Small intestine (tissue), 7 donors: ENCODE data around the gene RAPGEF1. TPM values are rescaled to one million over a fixed set of nuclear protein-coding genes. Genes with fewer than 3 reads are reported as not detected.
A peak's percentile ranks its signal among the peaks of the same experiment; 100 is the strongest.

Experiments used
- DNase-seq, 2 donors: peaks; one replicate each; pipeline versions ENCODE4 v3.0.0 to v3.0.0-alpha.2; 2013
- FAIRE-seq: peaks from 2 replicates; lab custom pipeline; 2012; peaks lifted over from hg19 to GRCh38; lab: Jason Lieb, UNC
- H3K27ac ChIP-seq, 3 donors: one replicate each; pipeline ENCODE4 v1.5.1; 2013; ENCODE audit warnings: low read length in 2 of 3, mild to moderate bottlenecking in 2 of 3, control low read depth in 1 of 3, inconsistent platforms in 1 of 3, low read depth in 1 of 3, moderate library complexity in 1 of 3
- H3K27me3 ChIP-seq, 3 donors: one replicate each; pipeline ENCODE4 v1.6.1; 2013; ENCODE audit warnings: low read length in 3 of 3, inconsistent platforms in 1 of 3; ENCODE audit not compliant: control insufficient read depth in 3 of 3, insufficient read depth in 3 of 3
- H3K36me3 ChIP-seq, 3 donors: one replicate each; pipeline ENCODE4 v1.6.1; 2013; ENCODE audit warnings: low read length in 3 of 3, inconsistent platforms in 1 of 3, low read depth in 1 of 3, mild to moderate bottlenecking in 1 of 3, moderate library complexity in 1 of 3; ENCODE audit not compliant: control insufficient read depth in 3 of 3, insufficient read depth in 2 of 3
- H3K4me1 ChIP-seq, 3 donors: one replicate each; pipeline ENCODE4 v1.6.1; 2013; ENCODE audit warnings: low read length in 2 of 3, inconsistent platforms in 1 of 3, low read depth in 1 of 3, mild to moderate bottlenecking in 1 of 3, moderate library complexity in 1 of 3; ENCODE audit not compliant: control insufficient read depth in 3 of 3, insufficient read depth in 2 of 3
- H3K4me3 ChIP-seq, 3 donors: one replicate each; pipeline ENCODE4 v1.5.1; 2013; ENCODE audit warnings: low read length in 3 of 3, control low read depth in 1 of 3, inconsistent platforms in 1 of 3, low read depth in 1 of 3, mild to moderate bottlenecking in 1 of 3, moderate library complexity in 1 of 3
- H3K9me3 ChIP-seq, 2 donors: one replicate each; pipeline ENCODE4 v1.6.1; 2013; ENCODE audit warnings: low read depth in 1 of 2, low read length in 1 of 2; ENCODE audit not compliant: control insufficient read depth in 2 of 2, insufficient read depth in 1 of 2
- WGBS, 3 donors: extraction: QIAGEN DNeasy Blood & Tissue Kit; methylation state at CpG; one replicate each; pipeline ENCODE4 v1.1.7; 2013; 5-methylcytosine and 5-hydroxymethylcytosine counted together
- polyA plus RNA-seq, 4 donors: library from polyadenylated mRNA; stranded (reverse) in 3 of 4; unstranded in 1 of 4; fragments of 200-250 nt in 3 of 4; fragments of 120-200 nt in 1 of 4; gene quantifications; one replicate each; pipeline versions ENCODE4 v1.2.1 to v1.2.3, GENCODE V29; 2013
- donor health status: healthy with polysubstance abuse.
- donor health status: control.
- donor health status: control.
- donor health status: Bipolar disorder and iron deficiency.
- donor health status: healthy.

Gene RAPGEF1
- polyA plus RNA-seq, 4 donors, result 15.4 to 43.4 (median 21.2) TPM

GRCh38 chr9:131614340-131614915, 125.4 kb downstream of the RAPGEF1 start:
- Histone ChIP-seq H3K9me3 (no peaks in the 10 kb centered on the region), H3K4me3 (no peak overlapping the region), H3K36me3 (peaks cover 4 to 76% (median 14%) of the 10 kb centered on the region in 3 donors), H3K4me1 (peaks cover 0 to 8% (median 0%) of the 10 kb centered on the region in 3 donors), H3K27ac (no peak overlapping the region), H3K27me3 (no peaks in the 10 kb centered on the region)
- WGBS, 3 donors, result 86 to 97% (median 95%) methylated on average over 8 of the region's 8 CpGs
- FAIRE-seq, result no peak
- DNase-seq, result no peak

GRCh38 chr9:131613921-131614320, 126.0 kb downstream of the RAPGEF1 start:
- peaks cover 4 to 76% (median 14%) of the 10 kb centered on the region in 3 donors for H3K36me3 ChIP-seq
- peaks cover 0 to 13% (median 0%) of the 10 kb centered on the region in 3 donors for H3K4me1 ChIP-seq
- H3K27ac ChIP-seq, result no peak overlapping the region
- DNase-seq, result no peak
- H3K4me3 ChIP-seq, result no peak overlapping the region
- H3K27me3 ChIP-seq, result no peaks in the 10 kb centered on the region
- FAIRE-seq, result no peak
- H3K9me3 ChIP-seq, result no peaks in the 10 kb centered on the region
- WGBS, 3 donors, result 98 to 100% (median 98%) methylated on average over 8 of the region's 8 CpGs

GRCh38 chr9:131612851-131613250, 127.0 kb downstream of the RAPGEF1 start:
- Histone ChIP-seq H3K36me3 (peaks cover 4 to 76% (median 15%) of the 10 kb centered on the region in 3 donors), H3K9me3 (no peaks in the 10 kb centered on the region), H3K27me3 (no peaks in the 10 kb centered on the region), H3K27ac (no peak overlapping the region), H3K4me1 (peaks cover 0 to 19% (median 0%) of the 10 kb centered on the region in 3 donors), H3K4me3 (no peak overlapping the region)
- no peak for DNase-seq
- 94 to 97% (median 97%) methylated on average over 7 of the region's 7 CpGs for WGBS, 3 donors
- no peak for FAIRE-seq

- Histone ChIP-seq H3K4me1 (peaks cover 0 to 24% (median 0%) of the 10 kb centered on the region in 3 donors), H3K36me3 (peaks cover 4 to 77% (median 15%) of the 10 kb centered on the region in 3 donors), H3K27me3 (no peaks in the 10 kb centered on the region), H3K9me3 (no peaks in the 10 kb centered on the region), H3K4me3 (no peak overlapping the region), H3K27ac (no peak overlapping the region)
- 90 to 92% (median 91%) methylated on average over 11 of the region's 11 CpGs for WGBS, 3 donors
- DNase-seq, result no peak
- no peak for FAIRE-seq
These were observed 128.1 kb downstream of the RAPGEF1 start for GRCh38 chr9:131611586-131612315.

- DNase-seq, result no peak
- H3K36me3 ChIP-seq, result peaks cover 4 to 77% (median 13%) of the 10 kb centered on the region in 3 donors
- no peaks in the 10 kb centered on the region for H3K9me3 ChIP-seq
- WGBS, 3 donors, result 73 to 93% (median 84%) methylated on average over 7 of the region's 7 CpGs
- peak overlapping the region in 1 of 3 donors; percentile 75 for H3K27ac ChIP-seq
- H3K27me3 ChIP-seq, result no peaks in the 10 kb centered on the region
- H3K4me1 ChIP-seq, result peaks cover 0 to 29% (median 0%) of the 10 kb centered on the region in 3 donors
- FAIRE-seq, result no peak
- H3K4me3 ChIP-seq, result no peak overlapping the region
These were observed 129.6 kb downstream of the RAPGEF1 start for GRCh38 chr9:131610231-131610761.

DNA sequence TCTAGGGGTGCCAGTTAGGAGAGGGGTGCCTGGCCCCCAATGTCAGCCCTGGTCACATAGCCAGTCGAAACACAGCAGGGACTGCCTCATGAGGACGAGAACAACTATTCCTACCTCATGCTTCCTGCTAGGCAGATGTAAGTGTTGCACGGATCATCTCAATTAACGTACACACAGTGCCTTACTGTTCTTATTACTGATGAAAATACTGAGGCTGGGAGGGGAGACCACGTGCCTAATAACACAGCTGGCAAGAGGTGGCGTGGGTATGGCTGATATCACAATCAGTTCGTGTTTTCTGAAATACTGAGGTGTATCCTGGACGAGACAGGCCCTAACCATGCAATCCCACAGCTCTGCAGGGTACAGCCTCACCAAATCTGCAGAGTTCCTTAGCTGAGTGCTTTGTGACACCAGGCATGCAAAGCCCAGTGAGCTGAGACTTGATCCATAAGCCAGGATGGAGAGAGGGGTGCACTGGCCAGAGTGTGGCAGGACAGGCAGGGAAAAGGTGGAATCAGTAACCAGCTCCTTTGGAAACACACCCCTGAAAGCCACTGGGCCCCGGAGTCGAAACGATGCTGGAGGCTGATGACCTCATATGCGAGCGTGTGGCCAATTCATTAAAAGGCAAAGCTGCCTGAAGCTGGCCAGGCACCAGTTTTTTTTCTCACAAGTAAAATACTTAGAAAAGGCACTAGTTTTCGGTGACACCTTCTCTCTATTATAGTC, 130.6 kb downstream of the RAPGEF1 start:
- no peaks in the 10 kb centered on the region for H3K9me3 ChIP-seq
- no peak overlapping the region for H3K4me3 ChIP-seq
- H3K4me1 ChIP-seq, result peaks cover 0 to 29% (median 0%) of the 10 kb centered on the region in 3 donors
- 65 to 82% (median 80%) methylated on average over 14 of the region's 14 CpGs for WGBS, 3 donors
- DNase-seq (no peak), FAIRE-seq (no peak)
- no peaks in the 10 kb centered on the region for H3K27me3 ChIP-seq
- H3K27ac ChIP-seq, result peak overlapping the region in 2 of 3 donors; percentile 41 to 75
- peaks cover 4 to 79% (median 15%) of the 10 kb centered on the region in 3 donors for H3K36me3 ChIP-seq

GRCh38 chr9:131608493-131609037, 131.3 kb downstream of the RAPGEF1 start:
- Histone ChIP-seq H3K4me3 (no peak overlapping the region), H3K4me1 (peaks cover 0 to 29% (median 0%) of the 10 kb centered on the region in 3 donors), H3K27me3 (no peaks in the 10 kb centered on the region), H3K27ac (peak overlapping the region in 2 of 3 donors; percentile 41 to 75), H3K9me3 (no peaks in the 10 kb centered on the region), H3K36me3 (peaks cover 4 to 79% (median 13%) of the 10 kb centered on the region in 3 donors)
- WGBS, 3 donors, result 55 to 78% (median 72%) methylated on average over 12 of the region's 12 CpGs
- FAIRE-seq (no peak), DNase-seq (peak in 1 of 2 donors; percentile 32)

- DNase-seq (no peak), FAIRE-seq (no peak)
- H3K36me3 ChIP-seq, result peaks cover 4 to 79% (median 9%) of the 10 kb centered on the region in 3 donors
- H3K27ac ChIP-seq, result peak overlapping the region in 1 of 3 donors; percentile 75
- no peaks in the 10 kb centered on the region for H3K9me3 ChIP-seq
- no peaks in the 10 kb centered on the region for H3K27me3 ChIP-seq
- peaks cover 0 to 29% (median 0%) of the 10 kb centered on the region in 3 donors for H3K4me1 ChIP-seq
- no peak overlapping the region for H3K4me3 ChIP-seq
- 88 to 93% (median 89%) methylated on average over 8 of the region's 8 CpGs for WGBS, 3 donors
These were observed 132.3 kb downstream of the RAPGEF1 start for GRCh38 chr9:131607591-131607990.
